ENCODE results near the gene SEPSECS. TPM values are rescaled to one million over a fixed set of nuclear protein-coding genes. Genes with fewer than 3 reads are reported as not detected.
A peak's percentile ranks its signal among the peaks of the same experiment; 100 is the strongest.

The SEPSECS gene
- total and polyA plus RNA-seq, 2 of the 13 experiments (the other 11 are each of a cell fraction or from before 2014, with no cell fraction given), result 9.4 to 14.3 TPM

DNA sequence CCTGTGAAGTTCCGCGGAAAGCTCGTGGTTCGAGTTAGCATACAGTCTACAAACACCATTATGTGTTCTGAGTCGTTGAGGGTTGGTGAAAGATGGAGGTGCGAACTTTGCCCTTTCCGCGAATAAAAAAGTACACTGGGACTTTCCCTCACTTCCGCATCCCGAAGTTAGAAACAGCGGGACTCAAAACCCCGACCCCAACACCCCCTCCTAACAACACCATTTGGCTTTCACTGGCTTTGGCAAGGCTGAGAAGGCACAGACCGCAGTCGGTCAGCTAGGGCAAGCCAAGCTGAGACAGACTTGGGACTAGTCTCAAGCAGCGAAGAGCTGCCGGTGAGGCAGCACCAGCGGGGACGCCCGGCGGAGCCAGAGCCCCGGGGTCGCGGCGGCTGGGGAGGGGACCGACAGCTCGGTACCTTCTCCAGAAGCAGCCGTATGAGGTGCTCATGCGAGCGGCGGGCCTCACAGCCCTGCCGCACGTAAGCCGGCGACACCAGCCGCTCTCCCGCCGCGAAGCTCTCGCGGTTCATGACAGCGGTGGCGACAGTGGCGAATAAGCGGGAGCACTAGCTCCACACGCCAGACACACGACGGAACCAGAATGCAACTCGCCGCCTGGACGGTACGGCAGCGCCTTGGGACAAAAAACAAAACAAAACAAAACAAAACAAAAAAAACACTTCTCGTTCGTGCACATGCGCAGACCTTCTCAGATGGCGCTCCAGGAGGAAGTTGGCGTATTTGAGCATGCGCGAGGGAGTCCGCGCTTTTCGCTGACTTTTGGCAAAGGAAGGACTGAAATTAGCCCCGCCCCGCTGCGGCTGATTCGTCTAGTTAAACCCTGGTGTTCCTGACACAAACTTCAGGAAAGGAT lies at the start of gene SEPSECS (continued):
- TF ChIP-seq, protein P1, sequence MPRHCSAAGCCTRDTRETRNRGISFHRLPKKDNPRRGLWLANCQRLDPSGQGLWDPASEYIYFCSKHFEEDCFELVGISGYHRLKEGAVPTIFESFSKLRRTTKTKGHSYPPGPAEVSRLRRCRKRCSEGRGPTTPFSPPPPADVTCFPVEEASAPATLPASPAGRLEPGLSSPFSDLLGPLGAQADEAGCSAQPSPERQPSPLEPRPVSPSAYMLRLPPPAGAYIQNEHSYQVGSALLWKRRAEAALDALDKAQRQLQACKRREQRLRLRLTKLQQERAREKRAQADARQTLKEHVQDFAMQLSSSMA (CRISPR knock-in tag; IDR thresholded peaks at IDR 0.05), result no peak
- TF ChIP-seq KLF16 (CRISPR knock-in tag; IDR thresholded peaks at IDR 0.05), result 0 out of 4 replicates have a peak, but pooled peaks of 1 of the 2 experiments have one; percentile 54
- TF ChIP-seq, protein P2, sequence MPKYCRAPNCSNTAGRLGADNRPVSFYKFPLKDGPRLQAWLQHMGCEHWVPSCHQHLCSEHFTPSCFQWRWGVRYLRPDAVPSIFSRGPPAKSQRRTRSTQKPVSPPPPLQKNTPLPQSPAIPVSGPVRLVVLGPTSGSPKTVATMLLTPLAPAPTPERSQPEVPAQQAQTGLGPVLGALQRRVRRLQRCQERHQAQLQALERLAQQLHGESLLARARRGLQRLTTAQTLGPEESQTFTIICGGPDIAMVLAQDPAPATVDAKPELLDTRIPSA (CRISPR knock-in tag; IDR thresholded peaks at IDR 0.05; ENCODE audit: borderline replicate concordance), result no peak
- TF ChIP-seq, protein P3, sequence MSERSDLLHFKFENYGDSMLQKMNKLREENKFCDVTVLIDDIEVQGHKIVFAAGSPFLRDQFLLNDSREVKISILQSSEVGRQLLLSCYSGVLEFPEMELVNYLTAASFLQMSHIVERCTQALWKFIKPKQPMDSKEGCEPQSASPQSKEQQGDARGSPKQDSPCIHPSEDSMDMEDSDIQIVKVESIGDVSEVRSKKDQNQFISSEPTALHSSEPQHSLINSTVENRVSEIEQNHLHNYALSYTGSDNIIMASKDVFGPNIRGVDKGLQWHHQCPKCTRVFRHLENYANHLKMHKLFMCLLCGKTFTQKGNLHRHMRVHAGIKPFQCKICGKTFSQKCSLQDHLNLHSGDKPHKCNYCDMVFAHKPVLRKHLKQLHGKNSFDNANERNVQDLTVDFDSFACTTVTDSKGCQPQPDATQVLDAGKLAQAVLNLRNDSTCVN (CRISPR knock-in tag; IDR thresholded peaks at IDR 0.05; ENCODE audit: borderline replicate concordance), result peak; percentile 87; the same call in 1 of the 2 replicates
- TF ChIP-seq ZNF605 (CRISPR knock-in tag; IDR thresholded peaks at IDR 0.05), result peak; percentile 89
- TF ChIP-seq NCOA1 (CRISPR knock-in tag; IDR thresholded peaks at IDR 0.05), result no peak; the same call in 1 of the 2 replicates
- TF ChIP-seq BCL3 (CRISPR knock-in tag; IDR thresholded peaks at IDR 0.05), result peak; percentile 66
- TF ChIP-seq CCAR2 (optimal IDR thresholded peaks at IDR 0.05; ENCODE audit: low read depth, low read length), result no peak
- no peak for TF ChIP-seq PPARG (CRISPR knock-in tag; conservative IDR thresholded peaks at IDR 0.05)
- TF ChIP-seq, protein P4, sequence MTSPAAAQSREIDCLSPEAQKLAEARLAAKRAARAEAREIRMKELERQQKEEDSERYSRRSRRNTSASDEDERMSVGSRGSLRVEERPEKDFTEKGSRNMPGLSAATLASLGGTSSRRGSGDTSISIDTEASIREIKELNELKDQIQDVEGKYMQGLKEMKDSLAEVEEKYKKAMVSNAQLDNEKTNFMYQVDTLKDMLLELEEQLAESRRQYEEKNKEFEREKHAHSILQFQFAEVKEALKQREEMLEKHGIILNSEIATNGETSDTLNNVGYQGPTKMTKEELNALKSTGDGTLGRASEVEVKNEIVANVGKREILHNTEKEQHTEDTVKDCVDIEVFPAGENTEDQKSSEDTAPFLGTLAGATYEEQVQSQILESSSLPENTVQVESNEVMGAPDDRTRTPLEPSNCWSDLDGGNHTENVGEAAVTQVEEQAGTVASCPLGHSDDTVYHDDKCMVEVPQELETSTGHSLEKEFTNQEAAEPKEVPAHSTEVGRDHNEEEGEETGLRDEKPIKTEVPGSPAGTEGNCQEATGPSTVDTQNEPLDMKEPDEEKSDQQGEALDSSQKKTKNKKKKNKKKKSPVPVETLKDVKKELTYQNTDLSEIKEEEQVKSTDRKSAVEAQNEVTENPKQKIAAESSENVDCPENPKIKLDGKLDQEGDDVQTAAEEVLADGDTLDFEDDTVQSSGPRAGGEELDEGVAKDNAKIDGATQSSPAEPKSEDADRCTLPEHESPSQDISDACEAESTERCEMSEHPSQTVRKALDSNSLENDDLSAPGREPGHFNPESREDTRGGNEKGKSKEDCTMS (CRISPR knock-in tag; conservative IDR thresholded peaks at IDR 0.05), result no peak
- TF ChIP-seq RELA (CRISPR knock-in tag; IDR thresholded peaks at IDR 0.05), result no peak
- TF ChIP-seq ZNF761 (CRISPR knock-in tag; conservative IDR thresholded peaks at IDR 0.05), result no peak; the same call in 1 of the 2 replicates
- TF ChIP-seq ZNF431 (CRISPR knock-in tag; IDR thresholded peaks at IDR 0.05; ENCODE audit: borderline replicate concordance, low read depth), result no peak
- peak; percentile 92; the same call in 1 of the 2 replicates for TF ChIP-seq ZNF138 (CRISPR knock-in tag; IDR thresholded peaks at IDR 0.05; ENCODE audit: low read depth)
- 0 out of 2 replicates have a peak, but pooled peaks have one; percentile 36 for TF ChIP-seq NR2F6 (IDR thresholded peaks at IDR 0.05)
- TF ChIP-seq NR2F6 (CRISPR knock-in tag; IDR thresholded peaks at IDR 0.05), result 0 out of 2 replicates have a peak, but pooled peaks have one; percentile 23
- TF ChIP-seq RBM22 (optimal IDR thresholded peaks at IDR 0.05; ENCODE audit: low read length), result no peak
- TF ChIP-seq PCBP2 (optimal IDR thresholded peaks at IDR 0.05; ENCODE audit: low read depth, low read length, poor library complexity, severe bottlenecking), result no peak
- TF ChIP-seq SMC3 (IDR thresholded peaks at IDR 0.05; ENCODE audit: low read length), result no peak
- peak; percentile 52; the same call in 1 of the 2 replicates for TF ChIP-seq ZFX (CRISPR knock-in tag; IDR thresholded peaks at IDR 0.05; ENCODE audit: low read depth)
- TF ChIP-seq NAIF1 (CRISPR knock-in tag; IDR thresholded peaks at IDR 0.05; ENCODE audit: borderline replicate concordance), result peak; percentile 61; the same call in 1 of the 2 replicates
- TF ChIP-seq ZBTB38 (CRISPR knock-in tag; IDR thresholded peaks at IDR 0.05), result peak; percentile 51; the same call in 1 of the 2 replicates
- 0 out of 2 replicates have a peak, but pooled peaks have one; percentile 73 for TF ChIP-seq TP53 (CRISPR knock-in tag; conservative IDR thresholded peaks at IDR 0.05)
